MCF 10A (cell line): ENCODE measurements around the gene KCNC4. TPM values are rescaled to one million over a fixed set of nuclear protein-coding genes. Genes with fewer than 3 reads are reported as not detected.

Experiments used
- BruUV-seq: library from RNA; stranded (reverse); fragments of 400-500 nt; replicated peaks from 2 replicates; lab custom pipeline; 2021; lab: Mats Ljungman, UMichigan
- CTCF ChIA-PET: fragments of 300-600 bp; sonication (Branson Sonifier 250); formaldehyde crosslinking; extraction: SDS; loops from one replicate; lab custom pipeline; 2021; ENCODE audit warnings: antibody characterized with exemption, inconsistent platforms; lab: Yijun Ruan, JAX
- POLR2A ChIA-PET: fragments of 300-600, 350-650 bp; sonication (Branson Sonifier 250); formaldehyde crosslinking; extraction: SDS; loops from one replicate; lab custom pipeline; 2020; ENCODE audit warnings: antibody characterized with exemption, inconsistent platforms; lab: Yijun Ruan, JAX
- DNase-seq: peaks from one replicate; pipeline ENCODE4 v3.0.0-alpha.2; 2018; ENCODE audit not compliant: unreplicated experiment
- H3K27ac Mint-ChIP-seq: one replicate; pipeline ENCODE4 v1.8.0; 2022; ENCODE audit warnings: mild to moderate bottlenecking, low read depth, mixed read lengths; ENCODE audit not compliant: unreplicated experiment
- H3K27me3 Mint-ChIP-seq: one replicate; pipeline ENCODE4 v1.8.0; 2022; ENCODE audit warnings: mixed read lengths; ENCODE audit not compliant: insufficient read depth, unreplicated experiment
- H3K36me3 Mint-ChIP-seq: one replicate; pipeline ENCODE4 v1.8.0; 2022; ENCODE audit warnings: mild to moderate bottlenecking, moderate library complexity, mixed read lengths; ENCODE audit not compliant: insufficient read depth, unreplicated experiment
- H3K4me1 Mint-ChIP-seq: one replicate; pipeline ENCODE4 v1.8.0; 2022; ENCODE audit warnings: mixed read lengths; ENCODE audit not compliant: insufficient read depth, unreplicated experiment
- H3K4me3 Mint-ChIP-seq: one replicate; pipeline ENCODE4 v1.8.0; 2022; ENCODE audit warnings: mild to moderate bottlenecking, moderate library complexity, mixed read lengths; ENCODE audit not compliant: unreplicated experiment
- H3K9me3 Mint-ChIP-seq: one replicate; pipeline ENCODE4 v1.8.0; 2022; ENCODE audit warnings: mixed read lengths; ENCODE audit not compliant: unreplicated experiment
- intact Hi-C: fragments of 100-400 bp; cut with micrococcal nuclease; formaldehyde crosslinking; loops from 2 replicates; pipeline ENCODE4 v1.14.1; 2022
- total RNA-seq: library from RNA; stranded (reverse); gene quantifications from 2 replicates; pipeline ENCODE4 v1.2.3, GENCODE V29; 2022
- TF ChIP-seq, protein P1 (sequence below): fragments of 200-600 bp; IDR thresholded peaks from one replicate; pipeline ENCODE4 v1.8.0; 2022; ENCODE audit warnings: antibody characterized with exemption, mild to moderate bottlenecking; ENCODE audit not compliant: unreplicated experiment

Gene KCNC4
- total RNA-seq, 1 experiment from 2014 or later: 1.3 TPM

DNA sequence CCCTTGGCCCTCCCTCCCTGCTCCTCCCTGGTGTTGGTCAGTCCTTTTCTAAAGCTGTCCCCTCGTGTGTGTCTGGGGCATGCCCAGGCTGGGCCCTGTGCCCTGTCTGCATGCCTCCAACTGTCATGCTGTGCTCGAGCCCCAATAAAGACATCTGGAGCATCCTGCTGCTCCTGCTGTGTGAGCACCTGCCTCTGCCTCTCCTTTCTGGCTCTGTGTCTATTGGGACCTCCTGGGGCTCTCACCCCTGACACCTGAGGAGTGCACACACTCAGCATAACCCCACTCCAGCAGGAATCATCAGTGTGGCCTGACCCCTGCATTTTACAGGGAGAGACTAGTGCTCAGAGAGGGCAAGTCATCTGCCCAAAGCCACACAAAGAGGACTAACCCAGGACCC, 23.7 kb downstream of the KCNC4 start:
- CTCF ChIA-PET: no interaction called here
- H3K27me3 Mint-ChIP-seq: no peaks in the 10 kb centered on the region
- H3K4me3 Mint-ChIP-seq: no peak overlapping the region
- BruUV-seq: no TSS peak
- POLR2A ChIA-PET: no interaction called here
- no peak overlapping the region for H3K27ac Mint-ChIP-seq
- no peaks in the 10 kb centered on the region for H3K9me3 Mint-ChIP-seq
- TF ChIP-seq, protein P1, sequence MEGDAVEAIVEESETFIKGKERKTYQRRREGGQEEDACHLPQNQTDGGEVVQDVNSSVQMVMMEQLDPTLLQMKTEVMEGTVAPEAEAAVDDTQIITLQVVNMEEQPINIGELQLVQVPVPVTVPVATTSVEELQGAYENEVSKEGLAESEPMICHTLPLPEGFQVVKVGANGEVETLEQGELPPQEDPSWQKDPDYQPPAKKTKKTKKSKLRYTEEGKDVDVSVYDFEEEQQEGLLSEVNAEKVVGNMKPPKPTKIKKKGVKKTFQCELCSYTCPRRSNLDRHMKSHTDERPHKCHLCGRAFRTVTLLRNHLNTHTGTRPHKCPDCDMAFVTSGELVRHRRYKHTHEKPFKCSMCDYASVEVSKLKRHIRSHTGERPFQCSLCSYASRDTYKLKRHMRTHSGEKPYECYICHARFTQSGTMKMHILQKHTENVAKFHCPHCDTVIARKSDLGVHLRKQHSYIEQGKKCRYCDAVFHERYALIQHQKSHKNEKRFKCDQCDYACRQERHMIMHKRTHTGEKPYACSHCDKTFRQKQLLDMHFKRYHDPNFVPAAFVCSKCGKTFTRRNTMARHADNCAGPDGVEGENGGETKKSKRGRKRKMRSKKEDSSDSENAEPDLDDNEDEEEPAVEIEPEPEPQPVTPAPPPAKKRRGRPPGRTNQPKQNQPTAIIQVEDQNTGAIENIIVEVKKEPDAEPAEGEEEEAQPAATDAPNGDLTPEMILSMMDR: no peak
- intact Hi-C loops: no loop called here
- DNase-seq: no peak
- H3K36me3 Mint-ChIP-seq: no peaks in the 10 kb centered on the region
- peaks cover 13% of the 10 kb centered on the region for H3K4me1 Mint-ChIP-seq

DNA sequence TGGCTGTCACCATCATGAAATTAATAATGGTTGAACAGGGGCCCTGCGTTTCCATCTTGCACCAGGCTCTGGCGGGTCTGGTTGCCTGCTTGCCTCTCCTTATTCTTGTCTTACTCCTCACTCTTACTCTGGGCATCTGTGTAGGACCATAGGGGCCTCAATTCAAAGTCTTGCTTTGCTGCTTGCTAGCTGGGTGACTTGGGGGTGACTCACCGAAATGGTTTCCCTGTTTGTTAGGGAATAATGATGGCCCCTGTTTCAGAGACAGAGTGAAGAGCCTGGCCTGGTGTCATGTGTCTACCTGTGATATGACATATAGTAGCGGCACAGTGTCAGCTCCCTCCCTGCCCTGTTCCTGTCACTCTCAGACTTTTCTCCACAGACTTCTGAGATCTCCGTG, 24.6 kb downstream of the KCNC4 start:
- Mint-ChIP-seq H3K36me3 (no peaks in the 10 kb centered on the region), H3K4me3 (no peak overlapping the region), H3K27ac (no peak overlapping the region), H3K4me1 (peaks cover 5% of the 10 kb centered on the region), H3K9me3 (no peaks in the 10 kb centered on the region), H3K27me3 (no peaks in the 10 kb centered on the region)
- ChIA-PET POLR2A (interaction anchor here (0.6 kb wide), 1 partner anchor 279 kb away, joined by 3 read pairs; no protein-coding TSS in a partner anchor), CTCF (interaction anchor here (1.1 kb wide), 1 partner anchor 78 kb away, joined by 4 read pairs; no protein-coding TSS in a partner anchor)
- TF ChIP-seq, protein P1: no peak
- intact Hi-C loops: no loop called here
- BruUV-seq: no TSS peak
- no peak for DNase-seq

DNA sequence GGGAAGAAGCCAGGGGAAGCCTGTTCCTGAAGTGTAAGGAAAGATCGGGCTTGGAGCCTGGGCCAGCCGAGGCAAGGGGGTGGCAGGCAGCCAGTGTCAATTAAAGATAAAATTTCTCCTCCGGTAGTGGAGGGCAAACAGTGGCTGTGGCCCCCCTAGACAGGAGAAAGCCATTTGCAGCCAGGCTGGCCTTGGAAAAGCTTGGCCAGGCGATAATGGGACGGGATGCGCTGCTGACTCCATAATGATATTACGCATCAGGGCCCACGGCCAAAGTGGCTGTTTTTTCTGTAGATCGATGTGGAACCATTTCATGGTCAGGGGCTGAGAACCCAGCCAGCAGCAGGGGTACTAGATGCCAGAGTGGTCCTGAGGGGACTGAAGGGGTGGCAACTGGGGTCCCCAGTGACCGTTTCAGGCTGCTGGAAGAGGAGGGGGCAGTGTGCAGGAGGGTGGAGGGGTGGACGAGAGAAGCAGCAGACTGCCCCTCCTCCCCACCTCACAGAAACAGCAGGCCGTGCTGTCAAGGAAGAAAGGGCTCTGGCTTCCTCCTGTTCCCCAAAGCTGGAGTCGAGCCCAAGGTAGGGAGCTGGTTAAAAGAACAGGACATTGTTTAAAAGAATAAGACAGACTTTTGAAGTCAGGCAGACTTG, 25.2 kb downstream of the KCNC4 start:
- no peaks in the 10 kb centered on the region for H3K9me3 Mint-ChIP-seq
- no peak for DNase-seq
- no peak overlapping the region for H3K27ac Mint-ChIP-seq
- intact Hi-C loops: no loop called here
- CTCF ChIA-PET: interaction anchor here (0.6 to 1.1 kb wide), 3 partner anchors 13 to 77 kb away, joined by 3 to 8 read pairs (median 4); no protein-coding TSS in a partner anchor
- no peak overlapping the region for H3K4me3 Mint-ChIP-seq
- H3K36me3 Mint-ChIP-seq: no peaks in the 10 kb centered on the region
- BruUV-seq: no TSS peak
- POLR2A ChIA-PET: interaction anchor here (0.6 kb wide), 1 partner anchor 278 kb away, joined by 3 read pairs; no protein-coding TSS in a partner anchor
- H3K27me3 Mint-ChIP-seq: no peaks in the 10 kb centered on the region
- no peaks in the 10 kb centered on the region for H3K4me1 Mint-ChIP-seq
- TF ChIP-seq, protein P1: no peak

DNA sequence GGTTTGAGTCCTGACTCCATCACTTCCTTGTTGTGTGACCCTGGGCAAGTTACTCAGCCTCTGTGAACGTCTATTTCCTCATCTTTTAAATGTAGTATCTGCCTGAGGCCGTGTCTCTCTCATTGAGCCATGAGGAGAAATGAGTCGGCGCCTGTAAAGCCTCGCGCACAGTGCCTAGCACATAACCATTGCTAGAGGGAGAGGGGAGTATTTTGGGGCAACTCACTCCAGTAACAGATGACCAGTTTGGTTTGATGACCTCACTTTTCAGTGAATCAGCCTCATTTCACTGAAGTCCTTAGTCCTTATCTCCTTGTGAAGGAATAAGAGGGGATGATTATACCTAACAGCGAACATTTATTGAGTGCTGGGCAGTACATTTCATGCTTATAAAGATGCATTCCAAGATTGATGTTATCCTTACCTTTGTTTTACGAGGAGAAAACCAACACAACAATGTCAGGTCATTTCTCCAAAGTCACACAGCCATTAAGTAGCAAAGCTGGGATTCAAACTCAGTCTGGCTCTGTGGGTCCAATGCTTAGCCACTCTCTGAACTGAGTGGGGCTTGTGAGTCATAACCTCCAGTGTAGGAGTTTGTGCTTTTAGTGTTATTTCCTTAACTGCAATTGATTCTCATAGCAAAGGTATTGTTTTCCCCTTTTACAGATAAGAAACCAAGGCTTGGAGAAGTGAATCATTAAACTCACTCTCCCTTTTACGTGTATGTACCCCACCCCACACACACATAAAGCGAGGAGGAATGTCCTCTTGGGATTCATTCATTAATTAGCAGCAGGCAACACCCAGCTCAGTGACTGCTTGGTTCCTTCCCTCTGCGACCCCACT, 25.9 kb downstream of the KCNC4 start:
- peak; percentile 70 for DNase-seq
- no peaks in the 10 kb centered on the region for H3K27me3 Mint-ChIP-seq
- no peaks in the 10 kb centered on the region for H3K9me3 Mint-ChIP-seq
- no peak overlapping the region for H3K4me3 Mint-ChIP-seq
- ChIA-PET CTCF (interaction anchor here (0.6 to 1.1 kb wide), 3 partner anchors 14 to 65 kb away, joined by 3 to 8 read pairs (median 4); no protein-coding TSS in a partner anchor), POLR2A (no interaction called here)
- intact Hi-C loops: no loop called here
- no peaks in the 10 kb centered on the region for H3K36me3 Mint-ChIP-seq
- BruUV-seq: no TSS peak
- no peak overlapping the region for H3K27ac Mint-ChIP-seq
- no peaks in the 10 kb centered on the region for H3K4me1 Mint-ChIP-seq
- TF ChIP-seq, protein P1: no peak
